HCT116 (cell line): ENCODE data around the gene OPRPN. TPM values are rescaled to one million over a fixed set of nuclear protein-coding genes. Genes with fewer than 3 reads are reported as not detected.

Experiments used
- ATAC-seq: fragments of 200-7000 bp; cut with Tn5 transposase; 2 replicates; pipeline ENCODE4 v1.9.1; 2020; ENCODE audit warnings: mild to moderate bottlenecking, moderate library complexity
- BruUV-seq: library from RNA; stranded (reverse); fragments of 400-500 nt; replicated peaks from 2 replicates; lab custom pipeline; 2021; lab: Mats Ljungman, UMichigan
- CTCF ChIA-PET: fragments of 300-600 bp; sonication (Branson Sonifier 250); formaldehyde crosslinking; loops from one replicate; lab custom pipeline; 2021; ENCODE audit warnings: antibody characterized with exemption; lab: Charles Lee
- POLR2A ChIA-PET: fragments of 300-600, 350-600 bp; sonication (Branson Sonifier 250); formaldehyde crosslinking; loops from one replicate; lab custom pipeline; 2021; ENCODE audit warnings: antibody characterized with exemption; lab: Charles Lee
- RAD21 ChIA-PET, 2 experiments: fragments of 300-600 bp; sonication (Branson Sonifier 250); formaldehyde crosslinking; loops; one replicate each; lab custom pipeline; 2023; ENCODE audit warnings: low total read pairs in 2 of 2; ENCODE audit not compliant: uncharacterized antibody in 2 of 2, unreplicated experiment in 2 of 2, low non-redundant PET in 1 of 2; lab: Charles Lee
- DNase-seq: peaks from one replicate; pipeline ENCODE4 v3.0.0-alpha.2; 2010; ENCODE audit warnings: low read depth, low spot score
- H2AFZ ChIP-seq: fragments of 200-600 bp; shearing (Covaris generic), sonication (generic); 2 replicates; pipeline ENCODE4 v1.6.1; 2017; ENCODE audit warnings: low read depth, mixed run types, mixed read lengths, antibody characterized with exemption, low read length; ENCODE audit not compliant: poor library complexity, severe bottlenecking
- H3K27ac ChIP-seq: 2 replicates; pipeline ENCODE4 v1.5.1; 2012; ENCODE audit warnings: low read depth, low read length
- H3K27me3 ChIP-seq: fragments of 200-600 bp; sonication (generic); 2 replicates; pipeline ENCODE4 v1.6.1; 2016; ENCODE audit warnings: mixed run types, low read length, mixed read lengths; ENCODE audit not compliant: insufficient read depth
- H3K36me3 ChIP-seq, 2 experiments: fragments of 200-500 bp in 1 of 2; fragments of 200-600 bp in 1 of 2; sonication (Bioruptor generic) in 1 of 2; sonication (generic) in 1 of 2; 2 replicates each; pipeline versions ENCODE4 v1.5.1 to v1.6.1; 2014 to 2016; ENCODE audit warnings: low read length in 2 of 2, inconsistent platforms in 1 of 2, mixed read lengths in 1 of 2, mixed run types in 1 of 2; ENCODE audit not compliant: insufficient read depth in 2 of 2, control insufficient read depth in 1 of 2
- H3K4me1 ChIP-seq, 2 experiments: fragments of 200-600 bp in 1 of 2; sonication (generic) in 1 of 2; 2 replicates each; pipeline versions ENCODE4 v1.5.1 to v1.6.1; 2012 to 2017; ENCODE audit warnings: low read length in 2 of 2, inconsistent platforms in 1 of 2, mild to moderate bottlenecking in 1 of 2, mixed read lengths in 1 of 2, mixed run types in 1 of 2, moderate library complexity in 1 of 2; ENCODE audit not compliant: insufficient read depth in 2 of 2, control insufficient read depth in 1 of 2
- H3K4me2 ChIP-seq: fragments of 200-600 bp; sonication (generic); 2 replicates; pipeline ENCODE4 v1.6.1; 2017; ENCODE audit warnings: mixed run types, low read length, mixed read lengths
- H3K4me3 ChIP-seq, 2 experiments: fragments of 200-600 bp in 1 of 2; sonication (generic) in 1 of 2; replicated peaks in 1 of 2; 2 replicates each; pipeline ENCODE4 v1.5.1; 2011 to 2016; ENCODE audit warnings: low read length in 2 of 2, control low read depth in 1 of 2, low read depth in 1 of 2, mild to moderate bottlenecking in 1 of 2, mixed read lengths in 1 of 2, mixed run types in 1 of 2
- H3K79me2 ChIP-seq: fragments of 200-600 bp; sonication (generic); 2 replicates; pipeline ENCODE4 v1.6.1; 2017; ENCODE audit warnings: mild to moderate bottlenecking, mixed run types, low read length, moderate library complexity, mixed read lengths; ENCODE audit not compliant: insufficient read depth
- H3K9ac ChIP-seq: fragments of 200-600 bp; sonication (generic); 2 replicates; pipeline ENCODE4 v1.6.1; 2016; ENCODE audit warnings: low read length, mixed read lengths
- H3K9me2 ChIP-seq: fragments of 200-600 bp; sonication (generic), shearing (Covaris generic); 2 replicates; pipeline ENCODE4 v1.6.1; 2017; ENCODE audit warnings: mixed run types, mild to moderate bottlenecking, moderate library complexity; ENCODE audit not compliant: insufficient read depth
- H3K9me3 ChIP-seq, 2 experiments: fragments of 200-500 bp in 1 of 2; fragments of 200-600 bp in 1 of 2; sonication (Bioruptor generic) in 1 of 2; sonication (generic) in 1 of 2; 2 replicates each; pipeline ENCODE4 v1.6.1; 2014 to 2017; ENCODE audit warnings: low read length in 2 of 2, mixed read lengths in 2 of 2, inconsistent platforms in 1 of 2, low read depth in 1 of 2, mild to moderate bottlenecking in 1 of 2, mixed run types in 1 of 2, moderate library complexity in 1 of 2; ENCODE audit not compliant: control insufficient read depth in 1 of 2, insufficient read depth in 1 of 2
- H4K20me1 ChIP-seq: fragments of 200-600 bp; sonication (generic), shearing (Covaris generic); 2 replicates; pipeline ENCODE4 v1.6.1; 2017; ENCODE audit warnings: mixed run types, mild to moderate bottlenecking, moderate library complexity; ENCODE audit not compliant: insufficient read depth
- CBX3 ChIP-seq: IDR thresholded peaks from 2 replicates; pipeline ENCODE4 v1.6.1; 2012; ENCODE audit warnings: low read depth
- CEBPB ChIP-seq: IDR thresholded peaks from 2 replicates; pipeline ENCODE4 v1.6.1; 2012; ENCODE audit warnings: low read depth
- EGR1 ChIP-seq: IDR thresholded peaks from 2 replicates; pipeline ENCODE4 v1.6.1; 2012; ENCODE audit warnings: low read depth
- ELF1 ChIP-seq: IDR thresholded peaks from 2 replicates; pipeline ENCODE4 v1.6.1; 2012; ENCODE audit warnings: low read depth, borderline replicate concordance
- FOSL1 ChIP-seq: IDR thresholded peaks from 2 replicates; pipeline ENCODE4 v1.6.1; 2012; ENCODE audit warnings: low read depth
- JUND ChIP-seq: IDR thresholded peaks from 2 replicates; pipeline ENCODE4 v1.6.1; 2012
- RAD21 ChIP-seq: IDR thresholded peaks from 2 replicates; pipeline ENCODE4 v1.6.1; 2012; ENCODE audit warnings: low read depth, mild to moderate bottlenecking
- SIN3A ChIP-seq: IDR thresholded peaks from 2 replicates; pipeline ENCODE4 v1.6.1; 2012; ENCODE audit warnings: low read depth
- TCF7L2 ChIP-seq: IDR thresholded peaks from 2 replicates; pipeline ENCODE4 v1.7.0; 2011; ENCODE audit warnings: borderline replicate concordance, inconsistent platforms; ENCODE audit not compliant: insufficient read depth, insufficient read length; ENCODE audit errors: extremely low read depth
- YY1 ChIP-seq: IDR thresholded peaks from 2 replicates; pipeline ENCODE4 v1.6.1; 2011; ENCODE audit warnings: low read length, low read depth, moderate library complexity, mild to moderate bottlenecking; ENCODE audit not compliant: insufficient replicate concordance; ENCODE audit errors: extremely low read depth
- intact Hi-C: fragments of 100-400 bp; cut with micrococcal nuclease; formaldehyde crosslinking; loops from 2 replicates; pipeline ENCODE4 v1.10.0; 2022
- total RNA-seq: library from RNA; stranded (reverse); gene quantifications from one replicate; pipeline ENCODE4 v1.2.1, GENCODE V29; 2021; ENCODE audit not compliant: unreplicated experiment
- TF ChIP-seq, protein P1 (sequence below): IDR thresholded peaks from 2 replicates; pipeline ENCODE4 v1.6.1; 2012

Gene OPRPN
- total RNA-seq, 1 experiment from 2014 or later, result not detected

DNA sequence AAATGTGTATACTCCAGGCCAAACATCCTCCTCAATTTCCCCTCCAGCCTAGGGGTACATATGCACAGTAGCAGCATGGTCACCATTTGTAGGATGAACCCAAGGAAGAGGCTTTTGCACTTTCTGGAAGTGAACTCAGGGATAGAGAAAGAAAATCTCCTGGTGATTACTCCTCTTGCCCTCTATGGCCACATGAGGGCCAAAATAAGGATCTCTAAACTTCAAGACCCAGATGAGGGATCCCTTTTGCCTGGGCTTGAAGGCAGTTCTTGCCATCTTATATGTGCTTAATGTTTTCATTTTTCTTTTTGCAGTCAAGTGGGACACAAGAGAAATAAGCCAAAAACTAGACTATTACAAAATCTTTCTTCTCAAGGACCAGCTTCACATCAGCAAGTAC, 44.7 kb downstream of the OPRPN start:
- Histone ChIP-seq H3K9ac (no peak overlapping the region), H3K4me2 (no peak overlapping the region), H3K4me3 (no peak overlapping the region), H3K9me2 (0 out of 2 replicates have a peak, but pooled peaks cover 2% of the 10 kb centered on the region), H3K4me1 (no peaks in the 10 kb centered on the region), H3K27me3 (no peaks in the 10 kb centered on the region), H3K36me3 (no peaks in the 10 kb centered on the region), H2AFZ (no peak overlapping the region), H3K27ac (no peak overlapping the region), H3K79me2 (no peaks in the 10 kb centered on the region), H3K9me3 (no peaks in the 10 kb centered on the region), H4K20me1 (no peaks in the 10 kb centered on the region; the same call in 1 of the 2 replicates)
- CTCF ChIA-PET, result no interaction called here
- intact Hi-C loops, result no loop called here
- RAD21 ChIA-PET, result no interaction called here
- POLR2A ChIA-PET, result no interaction called here
- DNase-seq (no peak), ATAC-seq (no peak)
- no TSS peak for BruUV-seq
- TF ChIP-seq CBX3 (no peak), EGR1 (no peak), YY1 (no peak), FOSL1 (no peak), JUND (no peak), CEBPB (no peak), RAD21 (no peak), TCF7L2 (no peak)

- TF ChIP-seq EGR1, result no peak
- no peak for TF ChIP-seq ELF1
- no peak for TF ChIP-seq SIN3A
- TF ChIP-seq, protein P1, sequence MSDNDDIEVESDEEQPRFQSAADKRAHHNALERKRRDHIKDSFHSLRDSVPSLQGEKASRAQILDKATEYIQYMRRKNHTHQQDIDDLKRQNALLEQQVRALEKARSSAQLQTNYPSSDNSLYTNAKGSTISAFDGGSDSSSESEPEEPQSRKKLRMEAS, result no peak
- H3K9me3 ChIP-seq, result no peaks in the 10 kb centered on the region
- no peak overlapping the region for H3K27ac ChIP-seq
- no peak overlapping the region for H3K4me3 ChIP-seq
- H2AFZ ChIP-seq, result no peak overlapping the region
- intact Hi-C loops, result no loop called here
- BruUV-seq, result no TSS peak
- H3K9ac ChIP-seq, result no peak overlapping the region
- H4K20me1 ChIP-seq, result no peaks in the 10 kb centered on the region; the same call in 1 of the 2 replicates
- 0 out of 2 replicates have a peak, but pooled peaks cover 2% of the 10 kb centered on the region for H3K9me2 ChIP-seq
- POLR2A ChIA-PET, result no interaction called here
- DNase-seq, result no peak
- no peaks in the 10 kb centered on the region for H3K27me3 ChIP-seq
- H3K79me2 ChIP-seq, result no peaks in the 10 kb centered on the region
- H3K4me2 ChIP-seq, result no peak overlapping the region
- ATAC-seq, result no peak
- RAD21 ChIA-PET, result no interaction called here
- CTCF ChIA-PET, result no interaction called here
- no peaks in the 10 kb centered on the region for H3K4me1 ChIP-seq
- no peaks in the 10 kb centered on the region for H3K36me3 ChIP-seq
Observed at GRCh38 chr4:70443329-70443728, 45.6 kb downstream of the OPRPN start.
